HUES6 (cell line): ENCODE measurements around the gene ACSS3.

Experiments
- H3K27ac ChIP-seq: 2 replicates; pipeline ENCODE4 v1.7.0; 2013; ENCODE audit warnings: low read depth, mild to moderate bottlenecking, low read length, inconsistent platforms
- H3K27me3 ChIP-seq: 2 replicates; pipeline ENCODE4 v1.6.1; 2013; ENCODE audit warnings: low read length; ENCODE audit not compliant: control insufficient read depth, insufficient read depth
- H3K36me3 ChIP-seq: 2 replicates; pipeline ENCODE4 v1.6.1; 2013; ENCODE audit warnings: low read length; ENCODE audit not compliant: control insufficient read depth, insufficient read depth
- H3K4me1 ChIP-seq: 2 replicates; pipeline ENCODE4 v1.6.1; 2013; ENCODE audit warnings: low read length; ENCODE audit not compliant: control insufficient read depth, insufficient read depth
- H3K4me3 ChIP-seq: 2 replicates; pipeline ENCODE4 v1.5.1; 2013; ENCODE audit warnings: low read depth, low read length
- H3K9ac ChIP-seq: one replicate; pipeline ENCODE4 v1.6.1; 2013; ENCODE audit warnings: mild to moderate bottlenecking, low read length
- H3K9me3 ChIP-seq: 2 replicates; pipeline ENCODE4 v1.6.1; 2013; ENCODE audit warnings: low read depth, low read length; ENCODE audit not compliant: control insufficient read depth, insufficient read depth

The ACSS3 gene

DNA sequence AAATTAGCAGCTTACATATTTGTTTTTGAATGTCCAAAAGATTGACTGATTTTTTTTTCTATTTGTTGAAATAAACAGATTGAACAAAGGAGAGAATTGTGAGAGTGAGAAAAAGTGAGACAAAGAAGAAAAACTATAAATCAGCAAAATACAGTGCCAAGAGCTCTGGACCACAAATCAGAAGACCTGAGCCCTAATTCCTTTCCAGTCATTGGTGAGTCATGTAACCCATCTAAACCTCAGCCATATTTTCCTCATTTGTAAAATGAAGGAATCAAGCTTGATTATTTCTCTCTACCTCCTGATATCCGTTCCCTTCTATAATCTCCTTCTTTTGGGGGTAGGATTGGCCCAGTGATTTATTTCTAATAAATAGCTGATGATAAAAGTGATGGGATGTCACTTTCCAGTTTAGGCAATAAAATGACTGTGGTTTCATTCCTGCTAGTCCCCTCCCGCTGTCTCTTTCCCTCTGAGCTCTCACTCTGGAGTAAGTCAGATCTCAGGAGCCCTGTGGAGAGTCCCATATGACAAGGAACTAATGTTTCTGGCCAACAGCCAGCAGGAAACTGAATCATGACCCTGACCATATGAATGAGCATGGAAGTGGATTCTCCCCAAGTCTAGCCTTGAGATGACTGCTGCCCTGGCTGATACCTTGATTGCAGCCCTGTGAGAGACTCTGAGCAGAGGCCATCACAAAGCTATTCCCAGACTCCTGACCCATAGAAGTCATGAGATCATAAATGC is 218.9 kb downstream of the ACSS3 start:
- Histone ChIP-seq H3K9me3 (no peaks in the 10 kb centered on the region), H3K4me1 (no peaks in the 10 kb centered on the region), H3K4me3 (no peak overlapping the region), H3K36me3 (no peaks in the 10 kb centered on the region), H3K27me3 (no peaks in the 10 kb centered on the region), H3K27ac (no peak overlapping the region), H3K9ac (no peak overlapping the region)

DNA sequence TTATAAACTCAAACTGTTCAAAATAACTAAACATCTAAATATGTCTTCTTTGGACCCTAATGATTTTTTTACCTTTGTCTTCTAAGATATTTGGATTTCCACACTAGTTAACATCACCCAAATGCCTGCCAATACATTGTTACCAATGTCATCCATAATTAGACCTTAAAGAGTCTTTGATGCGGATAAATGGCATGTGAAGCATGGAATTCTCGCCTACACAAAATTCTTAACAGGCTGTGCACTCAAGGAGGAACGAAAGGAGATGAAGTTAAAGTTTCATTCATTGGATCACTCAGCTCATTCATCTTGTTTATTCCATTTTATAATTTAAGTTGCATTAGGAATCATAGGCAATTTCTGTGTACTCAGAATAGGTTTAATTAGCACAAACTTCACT is 219.7 kb downstream of the ACSS3 start:
- Histone ChIP-seq H3K4me3 (no peak overlapping the region), H3K9me3 (no peaks in the 10 kb centered on the region), H3K27ac (no peak overlapping the region), H3K27me3 (no peaks in the 10 kb centered on the region), H3K4me1 (no peaks in the 10 kb centered on the region), H3K36me3 (no peaks in the 10 kb centered on the region), H3K9ac (no peak overlapping the region)

- H3K27ac ChIP-seq, result no peak overlapping the region
Measured at GRCh38 chr12:81300454-81300853, 222.6 kb downstream of the ACSS3 start.

DNA sequence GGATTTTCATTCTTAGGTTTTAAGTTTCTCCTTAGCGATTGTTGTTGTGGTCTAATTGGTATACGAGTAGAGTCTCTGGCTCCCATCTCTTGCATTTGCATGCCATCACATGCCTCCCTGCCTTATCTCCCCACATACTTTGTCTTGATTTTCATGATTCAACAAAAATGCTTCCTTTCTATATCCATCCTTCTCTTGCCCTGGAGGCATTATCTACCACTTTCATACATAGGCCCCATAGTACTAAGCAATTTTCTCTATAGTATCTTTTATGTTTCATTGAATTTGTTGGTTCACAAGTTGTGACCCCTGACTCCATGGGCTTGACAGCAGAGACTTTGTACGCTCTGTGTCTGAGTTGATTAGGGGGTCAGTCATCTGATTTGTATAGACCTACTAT is 226.1 kb downstream of the ACSS3 start:
- Histone ChIP-seq H3K9me3 (no peaks in the 10 kb centered on the region), H3K27ac (no peak overlapping the region), H3K4me3 (no peak overlapping the region), H3K4me1 (no peaks in the 10 kb centered on the region), H3K36me3 (no peaks in the 10 kb centered on the region), H3K27me3 (no peaks in the 10 kb centered on the region), H3K9ac (no peak overlapping the region)

More at GRCh38 chr12:81300454-81300853, 222.6 kb downstream of the ACSS3 start:
- no peaks in the 10 kb centered on the region for H3K4me1 ChIP-seq
- H3K36me3 ChIP-seq, result no peaks in the 10 kb centered on the region
- no peak overlapping the region for H3K4me3 ChIP-seq
- H3K9me3 ChIP-seq, result no peaks in the 10 kb centered on the region
- H3K27me3 ChIP-seq, result no peaks in the 10 kb centered on the region
- H3K9ac ChIP-seq, result no peak overlapping the region
